Keratinocyte (primary cell): ENCODE measurements around the gene SEMA3A.

Experiments
- EZH2 ChIP-seq: IDR thresholded peaks from one replicate; pipeline ENCODE4 v1.6.1; 2012; ENCODE audit warnings: inconsistent platforms, mild to moderate bottlenecking, low read length, moderate library complexity
- TF ChIP-seq, protein P1 (sequence below), 3 experiments: IDR thresholded peaks in 1 of 3; conservative IDR thresholded peaks in 1 of 3; optimal IDR thresholded peaks in 1 of 3; 2 replicates in 2 of 3; 3 replicates in 1 of 3; pipeline versions ENCODE3 to v1.5.1; 2011; ENCODE audit warnings: low read length in 3 of 3, mild to moderate bottlenecking in 3 of 3, moderate library complexity in 2 of 3, control low read depth in 1 of 3, inconsistent platforms in 1 of 3; ENCODE audit not compliant: insufficient read depth in 2 of 3; ENCODE audit errors: extremely low read depth in 1 of 3

DNA sequence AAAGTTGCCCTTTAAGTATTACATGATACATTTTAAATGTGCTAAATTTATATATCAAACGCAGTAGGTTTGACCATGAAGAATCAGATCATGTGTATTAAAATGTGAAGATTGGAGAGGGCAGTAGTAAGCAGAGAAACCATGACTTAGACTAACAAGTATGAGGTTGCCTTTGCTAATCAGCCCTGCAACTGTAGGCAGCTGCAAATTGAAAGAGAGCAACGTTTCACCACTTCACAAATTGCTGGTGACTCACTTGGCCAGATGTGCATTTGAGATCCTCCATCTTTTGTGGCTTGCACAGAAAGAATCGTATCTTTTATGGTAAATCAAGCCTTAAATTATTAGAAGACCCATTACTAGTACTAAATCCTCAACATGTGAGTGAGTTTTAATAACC is 10.1 kb upstream of the SEMA3A start:
- TF ChIP-seq, protein P1, sequence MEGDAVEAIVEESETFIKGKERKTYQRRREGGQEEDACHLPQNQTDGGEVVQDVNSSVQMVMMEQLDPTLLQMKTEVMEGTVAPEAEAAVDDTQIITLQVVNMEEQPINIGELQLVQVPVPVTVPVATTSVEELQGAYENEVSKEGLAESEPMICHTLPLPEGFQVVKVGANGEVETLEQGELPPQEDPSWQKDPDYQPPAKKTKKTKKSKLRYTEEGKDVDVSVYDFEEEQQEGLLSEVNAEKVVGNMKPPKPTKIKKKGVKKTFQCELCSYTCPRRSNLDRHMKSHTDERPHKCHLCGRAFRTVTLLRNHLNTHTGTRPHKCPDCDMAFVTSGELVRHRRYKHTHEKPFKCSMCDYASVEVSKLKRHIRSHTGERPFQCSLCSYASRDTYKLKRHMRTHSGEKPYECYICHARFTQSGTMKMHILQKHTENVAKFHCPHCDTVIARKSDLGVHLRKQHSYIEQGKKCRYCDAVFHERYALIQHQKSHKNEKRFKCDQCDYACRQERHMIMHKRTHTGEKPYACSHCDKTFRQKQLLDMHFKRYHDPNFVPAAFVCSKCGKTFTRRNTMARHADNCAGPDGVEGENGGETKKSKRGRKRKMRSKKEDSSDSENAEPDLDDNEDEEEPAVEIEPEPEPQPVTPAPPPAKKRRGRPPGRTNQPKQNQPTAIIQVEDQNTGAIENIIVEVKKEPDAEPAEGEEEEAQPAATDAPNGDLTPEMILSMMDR (optimal IDR thresholded peaks at IDR 0.05 in 1 of 3, IDR thresholded peaks at IDR 0.05 in 1 of 3, conservative IDR thresholded peaks at IDR 0.05 in 1 of 3; ENCODE audit: extremely low read depth in 1 of 3, insufficient read depth in 2 of 3, low read length in 3 of 3): no peak
- no peak for TF ChIP-seq EZH2
